ENCODE data around the gene AUP1.

AUP1 gene

GRCh38 chr2:74556831-74557370 lies 27.4 kb upstream of the AUP1 start:
- DNase-seq (ENCODE audit: low read depth) = no peak

DNA sequence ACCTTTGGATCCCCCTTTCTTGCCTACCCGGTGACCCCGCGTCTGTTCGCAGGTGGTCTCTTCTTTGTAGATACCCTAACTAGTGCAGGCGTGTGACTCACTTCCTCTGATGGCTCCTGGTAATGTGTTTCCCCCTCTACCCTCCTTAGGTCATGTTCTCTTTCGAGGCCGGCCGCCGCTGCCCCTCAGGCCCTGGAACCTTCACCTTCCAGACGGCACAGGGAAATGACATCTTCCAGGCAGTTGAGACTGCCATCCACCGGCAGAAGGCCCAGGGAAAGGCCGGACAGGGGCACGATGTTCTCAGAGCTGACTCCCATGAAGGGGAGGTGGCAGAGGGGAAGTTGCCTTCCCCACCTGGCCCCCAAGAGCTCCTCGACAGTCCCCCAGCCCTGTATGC lies 26.7 kb upstream of the AUP1 start:
- DNase-seq (ENCODE audit: low read depth) = no peak

- DNase-seq (ENCODE audit: low read depth) = no peak
Measured at GRCh38 chr2:74555610-74556103, 26.2 kb upstream of the AUP1 start.

DNA sequence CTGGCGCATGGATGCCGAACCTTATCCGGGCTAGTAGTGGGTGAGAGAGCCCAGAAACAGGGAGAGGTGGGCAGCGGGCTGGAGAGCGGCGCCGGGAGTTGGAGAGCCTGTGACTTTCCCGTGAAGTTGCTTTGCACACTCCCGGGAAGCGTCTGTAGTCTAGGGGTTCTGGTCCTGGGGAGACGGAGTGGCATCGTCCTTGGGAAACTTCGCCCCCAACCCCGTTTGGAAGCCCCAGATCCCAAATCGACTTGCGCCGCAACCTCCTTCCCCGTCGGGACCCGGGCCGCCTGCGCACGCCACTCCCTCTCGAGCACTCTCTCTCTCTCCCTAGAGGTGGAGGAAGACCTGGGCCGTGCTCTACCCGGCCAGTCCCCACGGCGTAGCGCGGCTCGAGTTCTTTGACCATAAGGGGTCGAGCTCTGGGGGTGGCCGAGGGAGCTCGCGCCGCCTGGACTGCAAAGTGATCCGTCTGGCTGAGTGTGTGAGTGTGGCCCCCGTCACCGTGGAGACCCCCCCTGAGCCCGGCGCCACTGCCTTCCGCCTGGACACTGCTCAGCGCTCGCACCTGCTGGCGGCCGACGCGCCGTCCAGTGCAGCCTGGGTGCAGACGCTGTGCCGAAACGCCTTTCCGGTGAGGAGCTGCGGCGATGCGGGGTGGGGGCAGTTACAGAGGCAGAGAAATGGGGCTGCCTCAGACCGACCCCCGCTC lies 25.5 kb upstream of the AUP1 start:
- DNase-seq (ENCODE audit: low read depth) = no peak

GRCh38 chr2:74553892-74554819 lies 24.6 kb upstream of the AUP1 start, which contains the start of the genes DOK1 and LOXL3:
Gene DOK1, plus strand, starts transcription at chr2:74554720. Its CDS starts 35 bp downstream, at chr2:74554755.
Gene LOXL3, minus strand, starts transcription at chr2:74553942. Its CDS starts 1,308 bp downstream, at chr2:74552634.
- peak; percentile 87 for DNase-seq (ENCODE audit: low read depth)

DNA sequence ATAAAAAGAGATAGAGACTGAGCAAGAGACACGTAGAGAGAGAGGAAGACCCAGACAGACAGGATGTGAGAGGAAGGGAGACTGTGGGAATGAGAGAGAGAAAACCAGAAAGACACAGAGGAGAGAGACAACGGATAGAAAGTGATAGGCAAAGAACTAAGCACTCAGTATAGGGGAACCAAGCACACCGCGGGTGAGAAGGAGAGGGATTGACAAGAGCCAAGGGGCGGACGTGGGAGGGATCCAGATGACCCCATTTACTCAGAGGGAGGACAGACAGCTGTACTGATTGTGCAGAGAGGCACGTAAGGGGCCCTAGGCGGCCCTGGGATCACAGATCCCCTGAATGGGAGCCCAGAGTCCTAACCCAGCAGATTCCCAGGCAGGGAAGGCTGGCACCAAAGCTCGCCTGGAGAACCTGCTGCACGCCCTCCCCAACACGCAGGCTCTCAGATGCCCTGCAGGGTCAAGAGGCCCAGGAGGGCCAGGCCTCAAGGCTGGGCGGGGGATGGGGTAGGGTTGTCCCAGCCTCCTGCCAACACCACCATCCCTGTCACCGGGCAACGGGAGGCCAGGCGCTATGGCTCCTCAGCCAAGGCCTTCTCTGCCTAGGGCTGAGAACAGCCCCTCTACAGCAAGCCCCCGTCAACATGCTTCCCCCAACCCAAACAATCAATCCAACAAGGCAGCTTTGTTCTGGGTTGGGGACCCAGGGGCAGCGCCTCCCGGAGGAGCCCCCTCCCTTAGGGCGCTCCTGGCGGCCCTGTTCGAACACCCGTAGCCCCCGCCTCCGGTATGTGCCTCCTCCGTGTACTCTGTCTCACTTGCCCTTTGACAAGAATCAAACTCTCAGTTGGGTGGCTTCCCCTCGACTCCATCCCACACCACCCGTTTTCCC lies 23.7 kb upstream of the AUP1 start:
- DNase-seq (ENCODE audit: low read depth) = no peak

GRCh38 chr2:74551942-74552913 lies 22.7 kb upstream of the AUP1 start:
- no peak for DNase-seq (ENCODE audit: low read depth)

GRCh38 chr2:74551530-74551929 lies 22.0 kb upstream of the AUP1 start:
- no peak for DNase-seq (ENCODE audit: low read depth)

DNA sequence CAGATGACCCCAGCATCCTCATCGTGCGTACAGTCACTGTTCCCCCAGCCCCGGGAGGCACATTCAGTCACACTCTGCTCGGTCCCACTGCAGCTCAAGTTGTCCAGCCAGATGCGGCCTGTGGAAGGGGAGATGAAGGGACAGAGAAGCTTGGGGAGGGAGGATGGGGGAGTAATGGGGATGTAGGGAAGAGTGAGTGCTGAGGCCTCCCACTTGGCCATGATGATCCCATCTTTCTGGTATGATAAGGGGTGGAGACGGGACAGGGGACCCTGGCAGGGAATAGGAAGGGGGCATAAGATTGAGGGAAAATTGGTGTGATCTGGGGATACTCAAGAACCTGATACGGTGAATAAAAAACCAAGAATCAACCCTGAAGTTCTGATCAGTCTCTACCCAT lies 20.7 kb upstream of the AUP1 start:
- DNase-seq (ENCODE audit: low read depth) = no peak

DNA sequence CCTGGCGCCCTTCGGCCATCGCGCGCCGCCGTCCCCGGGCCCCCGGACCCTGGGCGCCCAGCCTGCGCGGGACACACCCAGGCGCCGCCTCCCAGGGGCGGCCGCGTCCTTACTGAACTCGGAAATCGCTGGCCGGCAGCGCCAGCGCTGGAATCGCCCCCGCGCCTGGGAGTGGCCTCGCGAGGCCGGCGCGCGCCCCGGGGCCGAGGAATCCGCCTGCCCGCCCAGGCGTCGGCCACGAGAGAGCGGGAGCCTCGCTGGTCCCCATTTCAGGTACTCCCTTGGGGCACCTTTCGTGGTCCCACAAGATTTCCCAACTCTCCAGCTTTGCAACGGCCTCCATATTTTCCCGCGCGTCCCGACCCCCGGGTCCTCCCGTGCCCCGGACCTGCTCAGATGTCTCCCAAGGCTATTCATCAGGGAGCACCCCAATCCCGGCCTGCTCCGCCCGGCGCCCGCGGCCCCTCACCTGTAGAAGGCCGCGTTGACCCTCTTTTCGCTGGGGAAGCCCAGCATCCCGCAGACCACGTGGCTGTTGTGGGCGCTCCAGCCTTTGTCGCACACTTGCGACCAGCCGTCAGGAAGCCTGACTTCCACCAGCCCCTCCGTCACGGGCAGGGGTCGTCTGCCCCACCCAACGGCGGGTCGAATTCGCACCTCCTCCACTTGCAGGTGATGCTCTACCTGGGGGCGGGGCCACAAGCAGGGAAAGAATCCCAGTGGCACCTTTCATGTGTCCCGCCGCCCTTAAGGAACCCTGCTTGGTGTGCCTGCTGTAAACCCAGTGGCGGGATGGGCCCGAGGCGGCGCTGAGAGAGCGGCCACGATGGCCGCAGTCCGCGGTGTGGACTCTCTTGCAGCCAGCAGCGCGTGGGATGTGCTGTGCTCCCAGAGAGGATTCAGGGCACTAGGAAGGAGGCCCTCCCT lies 19.7 kb upstream of the AUP1 start:
- DNase-seq (ENCODE audit: low read depth) = no peak

- DNase-seq (ENCODE audit: low read depth) = no peak
Measured at GRCh38 chr2:74548285-74548899, 18.9 kb upstream of the AUP1 start.

DNA sequence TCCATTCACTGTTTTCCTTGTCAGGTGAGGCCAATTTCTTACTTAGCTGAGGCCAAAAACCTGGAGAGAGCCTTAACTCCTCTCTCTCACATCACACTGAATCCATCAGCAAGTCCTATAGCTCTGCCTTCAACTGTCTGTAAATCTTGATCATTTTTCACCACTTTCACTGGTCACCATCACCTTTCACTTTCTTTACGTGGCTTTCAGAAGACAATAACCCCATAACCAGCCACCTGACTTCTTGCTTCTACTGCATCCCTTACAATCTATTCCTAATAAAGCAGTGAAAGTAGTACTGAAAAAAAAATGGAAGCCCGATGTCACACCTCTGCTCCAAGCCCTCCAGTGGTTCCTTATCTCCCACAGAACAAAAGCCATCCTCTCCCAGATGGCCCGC lies 16.5 kb upstream of the AUP1 start:
- DNase-seq (ENCODE audit: low read depth) = no peak

DNA sequence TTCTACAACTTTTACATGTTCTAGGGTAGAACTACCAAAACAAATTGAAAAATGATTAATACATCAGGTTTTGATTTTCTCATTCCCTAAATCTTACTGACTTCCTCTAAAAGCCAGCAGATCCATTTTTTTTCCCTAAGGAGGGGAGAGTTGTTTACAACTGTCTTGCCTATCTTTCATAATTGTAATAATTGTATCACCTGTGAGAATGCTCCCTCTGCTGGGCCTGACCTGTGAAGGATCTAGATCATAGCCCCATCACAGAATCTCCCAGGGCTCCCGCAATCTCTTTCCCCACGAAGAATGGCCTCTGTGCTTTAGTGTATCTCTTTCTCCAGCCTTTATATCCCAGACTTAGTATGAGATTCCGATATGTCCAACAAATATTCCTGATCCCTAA lies 15.1 kb upstream of the AUP1 start:
- DNase-seq (ENCODE audit: low read depth) = no peak

GRCh38 chr2:74542978-74543377 lies 13.5 kb upstream of the AUP1 start:
- no peak for DNase-seq (ENCODE audit: low read depth)

GRCh38 chr2:74540291-74540690 lies 10.8 kb upstream of the AUP1 start:
- peak; percentile 76 for DNase-seq (ENCODE audit: low read depth)

DNA sequence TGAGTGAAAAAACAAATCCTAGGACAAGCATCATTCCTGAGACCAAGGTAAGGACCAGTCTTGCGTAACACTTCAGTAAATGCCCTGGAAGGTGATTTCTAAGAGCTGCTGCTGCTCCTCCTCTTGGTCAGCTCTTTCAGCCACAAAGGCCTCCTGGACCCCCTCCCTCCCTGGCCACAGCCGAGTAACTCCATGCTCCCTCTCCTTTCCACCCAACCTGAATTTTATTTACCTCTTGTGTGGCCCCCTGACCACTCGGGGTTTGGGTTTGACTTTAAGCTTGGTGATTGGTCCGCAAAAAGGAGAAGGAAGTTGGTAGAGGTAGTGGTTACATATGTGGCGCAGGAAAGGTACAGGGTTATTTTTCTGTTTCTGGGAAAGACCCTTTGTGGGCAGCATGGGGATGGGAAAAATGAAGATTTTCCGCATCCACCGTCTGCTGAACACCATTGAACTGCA lies 9.4 kb upstream of the AUP1 start:
- no peak for DNase-seq (ENCODE audit: low read depth)

DNA sequence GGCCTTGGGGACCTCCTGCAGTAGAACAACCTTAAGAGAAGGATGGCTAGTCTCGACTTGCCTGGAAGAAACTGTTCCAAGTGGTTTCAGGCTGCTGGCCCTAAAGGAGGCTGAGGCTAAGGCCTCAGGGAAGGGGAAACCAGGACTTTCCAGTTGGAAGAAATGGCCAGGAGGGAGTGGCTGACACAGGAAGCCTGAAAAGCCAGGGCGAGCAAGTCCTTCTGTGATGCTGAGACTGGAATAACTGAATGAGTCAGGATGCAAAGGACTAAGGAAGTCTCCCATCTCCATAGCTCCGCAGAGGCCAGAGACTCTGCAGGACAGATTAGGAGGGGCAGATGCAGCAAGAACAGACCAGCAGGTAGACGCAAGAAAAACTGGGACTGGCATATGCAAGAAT lies 7.6 kb upstream of the AUP1 start:
- DNase-seq (ENCODE audit: low read depth) = peak; percentile 33

DNA sequence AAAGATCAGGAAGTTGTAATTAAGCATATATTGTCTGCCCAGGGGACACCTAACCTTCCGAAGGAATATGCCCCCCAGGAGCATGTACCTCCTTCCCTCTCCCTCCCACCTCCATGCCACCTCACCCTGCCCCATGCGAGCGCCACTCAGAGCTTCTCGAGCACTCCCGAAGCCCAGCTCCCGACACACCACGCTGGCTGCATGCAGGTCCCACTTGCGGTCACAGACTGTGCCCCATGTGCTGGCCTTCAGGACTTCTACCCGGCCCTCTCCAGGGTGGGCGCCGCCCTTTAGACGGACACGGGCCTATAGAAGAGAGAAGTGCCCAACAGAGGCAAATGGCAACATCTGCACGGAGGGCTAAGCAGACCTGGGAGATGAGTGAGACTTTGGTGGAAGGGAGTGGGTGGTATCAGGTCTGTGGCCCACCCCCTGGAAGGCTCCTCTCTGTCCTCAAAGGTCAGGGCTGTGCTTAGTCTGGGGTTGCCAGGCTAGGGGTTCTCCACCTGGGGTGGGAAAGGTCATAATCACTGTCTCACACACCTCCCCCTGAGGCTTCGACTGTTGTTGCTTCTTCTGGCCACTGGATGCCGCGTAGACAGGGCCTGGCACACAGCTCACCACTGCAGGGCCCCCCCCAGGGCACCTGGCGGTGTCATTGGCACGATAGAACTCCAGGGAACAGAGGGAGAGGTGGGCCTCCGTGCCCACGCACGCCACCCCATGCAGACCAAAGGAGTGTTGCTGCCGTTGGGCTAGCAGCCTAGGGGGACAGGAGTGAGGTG lies 6.9 kb upstream of the AUP1 start:
- no peak for DNase-seq (ENCODE audit: low read depth)
